Neural crest cell (in vitro differentiated cells): ENCODE measurements around the gene NHEJ1. TPM values are rescaled to one million over a fixed set of nuclear protein-coding genes. Genes with fewer than 3 reads are reported as not detected.
A peak's percentile ranks its signal among the peaks of the same experiment; 100 is the strongest.

Experiments used
- DNase-seq: peaks from one replicate; pipeline ENCODE4 v3.0.0; 2021; ENCODE audit warnings: low read depth, mixed read lengths, low spot score
- H3K27ac Mint-ChIP-seq: one replicate; pipeline ENCODE4 v1.8.0; 2021; ENCODE audit warnings: mild to moderate bottlenecking, mixed read lengths; ENCODE audit not compliant: unreplicated experiment
- H3K27me3 Mint-ChIP-seq: 2 replicates; pipeline ENCODE4 v1.8.0; 2021; ENCODE audit warnings: low read depth, mild to moderate bottlenecking, mixed read lengths
- H3K36me3 Mint-ChIP-seq: 2 replicates; pipeline ENCODE4 v1.8.0; 2021; ENCODE audit warnings: low read depth, mild to moderate bottlenecking, mixed read lengths
- H3K4me1 Mint-ChIP-seq: 2 replicates; pipeline ENCODE4 v1.8.0; 2021; ENCODE audit warnings: mixed read lengths
- H3K4me3 Mint-ChIP-seq: one replicate; pipeline ENCODE4 v1.8.0; 2021; ENCODE audit warnings: mild to moderate bottlenecking, mixed read lengths
- H3K9me3 Mint-ChIP-seq: 2 replicates; pipeline ENCODE4 v1.8.0; 2021; ENCODE audit warnings: mixed read lengths
- CTCF ChIP-seq: fragments of 200-600 bp; sonication (generic); conservative IDR thresholded peaks from 2 replicates; pipeline ENCODE4 v1.5.0; 2021; ENCODE audit warnings: antibody characterized with exemption, mild to moderate bottlenecking
- total RNA-seq: library from RNA; stranded (reverse); gene quantifications from 2 replicates; pipeline ENCODE4 v1.2.1, GENCODE V29; 2021

Gene NHEJ1
- total RNA-seq, 1 donor from 2014 or later: 26.8 TPM

DNA sequence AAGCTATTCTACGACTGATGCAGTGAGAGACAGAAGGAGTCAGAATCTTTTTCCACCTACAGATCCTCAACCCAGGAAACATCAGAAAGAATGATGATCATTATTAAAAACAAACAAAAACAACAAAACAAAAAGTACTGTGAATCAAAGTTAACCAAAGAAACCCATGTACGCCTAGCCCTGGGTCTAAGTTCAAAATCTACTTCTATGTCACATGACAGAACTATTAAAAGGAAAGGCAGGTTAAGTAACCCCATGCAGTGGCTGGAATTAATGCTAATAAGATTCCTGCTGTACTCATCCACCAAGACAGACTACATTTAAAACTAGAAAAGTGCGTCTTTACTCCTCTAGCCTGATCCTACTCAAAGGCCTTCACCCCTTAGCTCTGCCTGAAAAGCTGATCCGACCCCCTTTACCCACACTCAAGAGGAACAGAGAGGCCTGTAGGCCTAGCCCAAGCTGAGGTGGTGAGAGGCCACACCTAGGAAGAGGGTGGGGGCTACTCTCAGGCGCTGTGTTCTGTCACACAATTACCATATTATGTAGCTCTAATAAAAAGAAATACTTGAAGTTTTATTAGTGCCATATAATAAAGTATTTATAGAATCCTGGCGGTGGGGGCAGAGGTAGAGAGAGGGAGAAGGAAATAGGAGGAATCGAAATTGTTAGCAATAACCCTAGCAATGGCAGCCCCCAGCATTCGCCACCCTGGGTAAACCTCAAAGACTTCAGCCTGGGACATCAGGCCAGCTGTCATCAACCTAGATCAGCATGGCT lies 37.1 kb downstream of the NHEJ1 start:
- DNase-seq: no peak
- no peak for TF ChIP-seq CTCF
- Mint-ChIP-seq H3K27me3 (no peaks in the 10 kb centered on the region), H3K9me3 (no peaks in the 10 kb centered on the region), H3K4me3 (no peak overlapping the region), H3K4me1 (peaks cover 9% of the 10 kb centered on the region), H3K27ac (no peak overlapping the region), H3K36me3 (no peaks in the 10 kb centered on the region)

GRCh38 chr2:219122202-219122980 lies 38.2 kb downstream of the NHEJ1 start:
- no peaks in the 10 kb centered on the region for H3K36me3 Mint-ChIP-seq
- H3K27ac Mint-ChIP-seq: no peak overlapping the region
- no peak for DNase-seq
- TF ChIP-seq CTCF: no peak
- no peaks in the 10 kb centered on the region for H3K27me3 Mint-ChIP-seq
- no peak overlapping the region for H3K4me3 Mint-ChIP-seq
- no peaks in the 10 kb centered on the region for H3K9me3 Mint-ChIP-seq
- peaks cover 9% of the 10 kb centered on the region for H3K4me1 Mint-ChIP-seq

- H3K27me3 Mint-ChIP-seq: no peaks in the 10 kb centered on the region
- TF ChIP-seq CTCF: no peak
Observed at GRCh38 chr2:219120082-219120481, 40.5 kb downstream of the NHEJ1 start.

GRCh38 chr2:219119422-219120043 lies 41.1 kb downstream of the NHEJ1 start:
- TF ChIP-seq CTCF: peak; percentile 74

More at GRCh38 chr2:219120082-219120481, 40.5 kb downstream of the NHEJ1 start:
- peaks cover 9% of the 10 kb centered on the region for H3K4me1 Mint-ChIP-seq
- no peak overlapping the region for H3K27ac Mint-ChIP-seq
- H3K9me3 Mint-ChIP-seq: no peaks in the 10 kb centered on the region
- H3K36me3 Mint-ChIP-seq: no peaks in the 10 kb centered on the region
- no peak for DNase-seq
- H3K4me3 Mint-ChIP-seq: no peak overlapping the region

GRCh38 chr2:219118504-219118903 lies 42.1 kb downstream of the NHEJ1 start:
- DNase-seq: no peak
- no peaks in the 10 kb centered on the region for H3K9me3 Mint-ChIP-seq
- no peak overlapping the region for H3K27ac Mint-ChIP-seq
- H3K36me3 Mint-ChIP-seq: no peaks in the 10 kb centered on the region
- TF ChIP-seq CTCF: no peak
- no peaks in the 10 kb centered on the region for H3K27me3 Mint-ChIP-seq
- H3K4me1 Mint-ChIP-seq: peaks cover 9% of the 10 kb centered on the region
- H3K4me3 Mint-ChIP-seq: no peak overlapping the region

More at GRCh38 chr2:219119422-219120043, 41.1 kb downstream of the NHEJ1 start:
- H3K27me3 Mint-ChIP-seq: no peaks in the 10 kb centered on the region
- H3K9me3 Mint-ChIP-seq: no peaks in the 10 kb centered on the region
- no peaks in the 10 kb centered on the region for H3K36me3 Mint-ChIP-seq
- peak; percentile 64 for DNase-seq
- no peak overlapping the region for H3K27ac Mint-ChIP-seq
- H3K4me3 Mint-ChIP-seq: no peak overlapping the region
- H3K4me1 Mint-ChIP-seq: peaks cover 9% of the 10 kb centered on the region
